ENCODE data around the gene ZNF597. TPM values are rescaled to one million over a fixed set of nuclear protein-coding genes. Genes with fewer than 3 reads are reported as not detected.

ZNF597 gene
- total RNA-seq, 2 donors from 2014 or later = 2.0 to 3.1 TPM

DNA sequence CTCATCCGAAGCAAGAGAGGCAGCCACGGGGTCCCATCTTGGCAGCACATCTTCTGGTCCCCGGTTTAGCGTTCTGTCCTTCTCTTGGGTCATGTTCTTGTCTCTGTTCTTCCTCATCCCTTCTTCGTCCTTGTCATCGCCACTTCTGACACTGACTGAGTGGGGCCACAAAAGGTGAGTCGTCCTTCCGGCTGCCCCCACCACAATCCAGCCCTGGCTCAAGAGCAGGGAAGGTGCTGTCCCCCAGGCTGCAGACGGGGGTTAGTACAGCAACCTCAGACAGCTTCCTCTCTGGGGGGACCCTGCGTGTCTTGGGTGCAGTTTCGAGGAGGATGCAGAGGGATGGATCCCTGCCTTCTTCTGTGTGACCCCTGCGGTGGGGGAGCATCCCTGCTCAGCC, 22.0 kb upstream of the ZNF597 start:
- ATAC-seq (peak in 1 of 2 donors; percentile 45), DNase-seq (ENCODE audit: low spot score in 2 of 2) (no peak)
- H3K27ac Mint-ChIP-seq = no peak overlapping the region
- no peaks in the 10 kb centered on the region for H3K9me3 Mint-ChIP-seq
- peaks cover 4% of the 10 kb centered on the region in 2 donors for H3K36me3 Mint-ChIP-seq

DNA sequence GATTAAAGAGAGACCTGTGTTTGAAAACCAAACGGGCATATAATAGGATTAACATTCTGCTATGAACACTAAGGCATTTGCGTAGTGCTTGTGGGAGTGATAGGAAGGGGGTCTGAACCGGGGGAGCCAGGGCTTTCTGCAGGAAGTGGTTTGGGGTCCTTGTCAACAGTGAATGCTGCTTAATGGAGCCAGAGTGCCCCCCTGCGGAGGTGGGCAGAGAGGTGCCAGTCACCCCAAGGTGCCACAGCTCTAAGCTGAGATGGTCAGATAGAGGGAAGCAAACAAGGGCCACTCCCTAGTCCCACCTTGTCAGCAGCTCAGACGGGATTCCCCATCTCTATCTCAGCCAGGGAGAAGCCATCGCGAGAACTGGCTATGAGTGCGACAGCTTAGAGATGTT, 17.8 kb upstream of the ZNF597 start:
- ATAC-seq (no peak), DNase-seq (ENCODE audit: low spot score in 2 of 2) (no peak)
- no peaks in the 10 kb centered on the region for H3K9me3 Mint-ChIP-seq
- H3K36me3 Mint-ChIP-seq = peaks cover 4 to 6% of the 10 kb centered on the region in 2 donors
- H3K27ac Mint-ChIP-seq = peak overlapping the region in 1 of 2 donors; percentile 36

DNA sequence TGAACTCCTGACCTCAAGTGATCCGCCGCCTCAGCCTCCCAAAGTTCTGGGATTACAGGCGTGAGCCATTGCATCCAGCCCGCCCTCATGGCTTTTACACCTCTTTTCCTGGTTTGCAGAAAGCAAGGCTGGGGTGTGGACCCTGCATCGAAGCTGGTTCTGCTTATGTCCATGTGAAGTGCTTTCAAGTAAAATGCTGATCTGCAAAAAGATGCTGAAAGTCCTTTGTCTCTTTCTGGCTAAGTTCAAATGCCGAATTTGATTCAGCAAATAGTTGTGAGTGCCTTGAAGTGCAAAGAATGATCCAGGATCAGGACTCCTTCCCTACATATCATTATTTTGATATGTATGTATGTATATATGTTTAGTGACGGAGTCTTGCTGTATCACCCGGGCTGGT, 17.3 kb upstream of the ZNF597 start:
- ATAC-seq = no peak
- no peaks in the 10 kb centered on the region for H3K9me3 Mint-ChIP-seq
- H3K36me3 Mint-ChIP-seq = peaks cover 6 to 7% of the 10 kb centered on the region in 2 donors
- DNase-seq (ENCODE audit: low spot score in 2 of 2) = no peak
- no peak overlapping the region for H3K27ac Mint-ChIP-seq

DNA sequence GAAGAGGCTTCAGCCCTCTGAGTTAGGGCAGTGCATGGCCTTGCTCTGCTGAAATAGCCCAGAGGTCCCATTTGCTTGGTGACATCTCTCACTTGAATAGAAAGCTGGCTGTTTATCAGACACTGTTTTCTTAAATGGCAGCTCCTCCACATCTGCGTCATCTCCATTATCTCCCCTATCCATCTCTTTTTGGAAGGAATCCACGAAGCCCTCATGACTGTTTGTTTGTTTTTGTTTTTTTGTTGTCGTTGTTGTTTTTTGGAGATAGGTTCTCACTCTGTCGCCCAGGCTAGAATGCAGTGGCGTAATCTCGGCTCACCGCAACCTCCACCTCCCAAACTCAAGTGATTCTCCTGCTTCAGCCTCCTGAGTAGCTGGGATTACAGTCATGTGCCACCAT, 16.8 kb upstream of the ZNF597 start:
- H3K27ac Mint-ChIP-seq = no peak overlapping the region
- H3K36me3 Mint-ChIP-seq = peaks cover 6 to 7% of the 10 kb centered on the region in 2 donors
- no peaks in the 10 kb centered on the region for H3K9me3 Mint-ChIP-seq
- no peak for DNase-seq (ENCODE audit: low spot score in 2 of 2)
- no peak for ATAC-seq

DNA sequence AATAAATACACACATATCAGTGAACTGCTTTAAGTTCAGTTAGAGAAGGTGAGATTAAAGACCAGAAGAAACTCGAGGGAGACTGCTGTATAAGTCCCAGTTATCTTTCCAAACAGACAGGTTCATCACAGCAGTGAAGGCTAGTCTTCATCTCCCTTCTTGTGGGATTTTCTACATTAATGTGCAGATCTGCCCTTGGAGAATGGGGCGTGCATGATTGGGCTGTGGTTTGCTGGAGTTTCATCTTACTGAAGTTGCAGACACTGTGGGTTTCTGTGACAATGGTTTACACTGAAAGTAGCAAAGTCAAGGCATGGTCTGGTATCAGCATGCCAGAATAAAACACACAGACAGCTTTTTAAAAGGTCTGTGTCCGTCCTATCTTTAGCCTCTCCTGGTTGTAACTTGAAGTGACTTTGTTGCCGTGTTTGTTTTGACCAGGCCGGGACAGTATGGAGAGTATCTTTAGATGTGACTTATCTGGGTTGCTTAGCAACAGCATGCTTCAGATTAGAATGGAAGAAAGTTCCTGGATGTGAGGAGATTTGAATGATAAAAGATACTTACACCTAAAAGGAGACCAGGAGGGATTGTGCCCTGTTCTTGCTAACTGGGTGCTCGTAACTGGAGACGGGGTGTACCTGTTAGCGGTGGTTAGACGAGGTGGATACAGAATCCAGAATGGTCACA, 16.2 kb upstream of the ZNF597 start:
- DNase-seq (ENCODE audit: low spot score in 2 of 2) = peak in 1 of 2 donors; percentile 33
- H3K9me3 Mint-ChIP-seq = no peaks in the 10 kb centered on the region
- peak overlapping the region; percentile 86 to 90 for H3K27ac Mint-ChIP-seq
- H3K36me3 Mint-ChIP-seq = peaks cover 6 to 7% of the 10 kb centered on the region in 2 donors
- peak; percentile 19 to 45 for ATAC-seq

DNA sequence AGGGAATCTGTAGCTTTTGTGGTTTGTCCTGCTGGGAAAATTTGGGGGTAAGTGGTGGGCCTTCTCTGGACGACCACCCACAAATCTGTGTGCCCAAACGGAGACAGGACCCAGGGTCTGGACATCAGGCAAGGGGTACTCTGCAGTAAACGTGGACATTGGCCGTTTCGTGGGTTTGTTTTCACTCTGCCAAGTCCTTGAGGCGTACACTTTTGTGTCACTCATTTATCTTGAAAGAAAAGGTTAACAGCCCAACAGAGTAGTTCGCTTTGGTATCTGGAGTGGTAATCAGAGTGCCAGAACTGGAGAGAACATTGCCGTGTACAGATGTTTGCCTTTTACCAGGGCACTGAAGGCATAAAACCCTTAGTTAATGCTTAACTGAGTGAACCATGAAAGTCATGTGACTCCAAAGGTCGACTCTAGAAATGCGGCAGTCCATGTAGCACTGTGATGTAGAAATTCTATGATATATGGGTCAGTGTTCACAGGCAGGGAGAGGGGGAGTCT, 15.6 kb upstream of the ZNF597 start:
- no peak for DNase-seq (ENCODE audit: low spot score in 2 of 2)
- H3K36me3 Mint-ChIP-seq = peaks cover 6 to 7% of the 10 kb centered on the region in 2 donors
- ATAC-seq = no peak
- H3K27ac Mint-ChIP-seq = peak overlapping the region; percentile 86 to 90
- no peaks in the 10 kb centered on the region for H3K9me3 Mint-ChIP-seq

DNA sequence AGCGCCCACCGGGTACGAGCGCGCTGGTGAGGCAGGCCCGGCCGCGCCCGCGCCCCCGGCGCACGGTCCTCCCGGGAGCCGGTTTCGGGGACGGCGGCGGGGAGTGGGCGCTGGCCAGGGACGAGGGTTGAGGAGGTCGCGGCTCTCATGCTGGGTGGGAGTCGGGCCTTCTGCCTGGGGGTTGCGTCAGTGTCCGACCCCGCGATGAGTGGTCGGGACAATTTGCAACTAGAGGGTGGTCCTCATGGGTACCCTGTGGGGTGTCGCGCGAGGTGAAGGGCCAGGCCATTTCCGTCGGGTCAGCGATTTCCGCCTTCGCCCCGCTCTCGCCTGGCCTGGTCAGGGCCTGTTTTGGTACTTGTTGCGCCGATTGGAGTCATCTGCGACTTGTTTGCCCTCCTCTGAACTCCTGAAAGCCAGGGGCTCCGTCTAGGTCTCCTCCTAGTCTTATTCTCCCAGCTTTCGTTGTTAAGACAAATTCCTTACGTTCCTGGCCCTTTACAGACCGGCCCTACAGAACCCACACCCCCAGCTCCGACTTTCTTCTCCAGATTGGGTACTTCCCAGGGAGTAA, 15.1 kb upstream of the ZNF597 start:
- DNase-seq (ENCODE audit: low spot score in 2 of 2) (peak in 1 of 2 donors; percentile 63), ATAC-seq (peak in 1 of 2 donors; percentile 11)
- Mint-ChIP-seq H3K27ac (peak overlapping the region; percentile 86 to 90), H3K36me3 (peaks cover 6 to 7% of the 10 kb centered on the region in 2 donors), H3K9me3 (no peaks in the 10 kb centered on the region)

DNA sequence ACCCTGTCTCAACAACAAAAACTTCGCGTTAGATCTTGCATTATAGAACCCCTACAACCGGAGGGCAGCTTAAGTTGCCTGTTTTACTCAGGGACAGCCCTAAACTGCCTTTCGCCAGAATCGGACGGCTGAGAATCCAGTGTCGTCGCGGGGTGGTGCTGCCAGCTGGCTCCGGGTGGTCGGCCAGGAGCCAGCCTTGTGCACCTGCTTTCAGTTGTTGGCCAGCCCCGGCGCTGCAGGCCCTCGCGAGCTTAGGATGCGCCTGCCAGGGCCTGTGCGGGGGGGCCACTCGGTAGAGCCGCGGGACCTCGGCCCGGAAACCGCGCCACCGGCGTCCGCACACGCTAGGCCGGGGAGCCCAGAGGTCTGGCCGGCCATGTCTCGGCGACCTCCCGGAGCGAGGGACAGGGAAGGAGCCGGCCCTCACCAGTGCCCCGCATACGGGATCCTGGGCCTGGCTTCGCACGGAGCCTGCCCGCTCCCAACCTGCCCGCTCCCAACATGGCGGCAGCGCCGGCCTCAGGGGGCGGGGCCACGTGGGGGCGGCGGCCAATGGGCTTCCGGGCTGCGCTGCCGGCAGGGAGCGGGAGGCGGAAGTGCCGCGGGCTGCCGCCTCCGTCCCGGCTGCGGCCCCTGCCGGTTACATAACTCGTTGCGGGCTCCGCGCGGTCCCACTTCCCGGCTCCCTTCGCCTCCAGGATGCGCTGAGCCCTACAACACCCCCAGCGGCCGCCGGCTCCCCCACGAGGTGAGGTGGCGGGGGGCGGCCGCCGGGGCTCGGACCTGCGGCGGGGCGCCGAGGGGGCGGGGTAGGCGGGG, 14.3 kb upstream of the ZNF597 start:
- ATAC-seq (peak; percentile 91 to 93), DNase-seq (ENCODE audit: low spot score in 2 of 2) (peak; percentile 90 to 91)
- Mint-ChIP-seq H3K9me3 (no peaks in the 10 kb centered on the region), H3K36me3 (peaks cover 6 to 7% of the 10 kb centered on the region in 2 donors), H3K27ac (peak overlapping the region; percentile 89 to 92)

DNA sequence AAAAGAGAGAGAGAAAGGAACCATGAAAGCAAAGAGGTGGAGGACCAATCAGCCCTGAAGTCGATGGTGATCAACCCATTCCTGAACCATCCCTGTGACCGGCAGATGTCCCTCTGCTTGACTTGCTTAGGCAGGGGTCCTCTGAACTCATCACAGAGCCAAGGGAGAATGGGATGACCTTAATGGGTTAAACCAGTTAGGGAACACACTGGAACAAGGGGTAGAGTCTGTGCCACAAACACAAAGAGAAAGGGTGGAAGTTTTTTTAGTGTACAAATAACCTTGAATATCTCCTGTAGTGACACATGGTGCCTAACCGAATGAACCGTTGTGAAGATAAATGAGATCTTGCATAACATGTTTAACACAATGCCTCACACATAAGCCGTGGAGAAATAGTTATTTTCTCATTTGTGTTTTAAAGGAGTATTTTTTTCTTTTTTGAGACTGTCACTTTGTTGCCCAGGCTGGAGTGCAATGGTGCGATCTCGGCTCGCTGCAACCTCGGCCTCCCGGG, 11.4 kb upstream of the ZNF597 start:
- H3K9me3 Mint-ChIP-seq = no peaks in the 10 kb centered on the region
- ATAC-seq = no peak
- peaks cover 6 to 23% of the 10 kb centered on the region in 2 donors for H3K36me3 Mint-ChIP-seq
- no peak overlapping the region for H3K27ac Mint-ChIP-seq
- DNase-seq (ENCODE audit: low spot score in 2 of 2) = no peak

DNA sequence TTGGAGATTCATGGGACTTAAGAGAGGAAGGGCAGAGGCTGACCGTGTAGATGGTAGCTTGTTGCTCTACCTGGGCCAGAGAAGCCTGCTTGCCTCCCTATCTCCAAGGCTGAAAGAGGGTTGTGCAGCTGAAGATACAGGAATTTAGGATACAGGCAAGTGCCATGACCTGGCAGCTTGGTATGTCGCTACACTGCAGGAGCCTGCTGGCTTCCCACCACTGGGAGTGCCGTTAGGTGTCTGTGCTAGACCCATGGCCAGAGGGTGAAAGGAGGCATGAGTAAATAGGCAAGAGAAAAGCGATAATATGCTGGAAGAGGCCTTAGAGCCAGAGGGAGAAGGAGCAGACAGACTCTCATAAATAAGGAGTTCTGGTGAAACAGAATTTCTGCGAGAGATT, 10.8 kb upstream of the ZNF597 start:
- no peak for DNase-seq (ENCODE audit: low spot score in 2 of 2)
- H3K9me3 Mint-ChIP-seq = no peaks in the 10 kb centered on the region
- H3K27ac Mint-ChIP-seq = peak overlapping the region; percentile 11 to 48
- H3K36me3 Mint-ChIP-seq = peaks cover 6 to 24% of the 10 kb centered on the region in 2 donors
- ATAC-seq = no peak

DNA sequence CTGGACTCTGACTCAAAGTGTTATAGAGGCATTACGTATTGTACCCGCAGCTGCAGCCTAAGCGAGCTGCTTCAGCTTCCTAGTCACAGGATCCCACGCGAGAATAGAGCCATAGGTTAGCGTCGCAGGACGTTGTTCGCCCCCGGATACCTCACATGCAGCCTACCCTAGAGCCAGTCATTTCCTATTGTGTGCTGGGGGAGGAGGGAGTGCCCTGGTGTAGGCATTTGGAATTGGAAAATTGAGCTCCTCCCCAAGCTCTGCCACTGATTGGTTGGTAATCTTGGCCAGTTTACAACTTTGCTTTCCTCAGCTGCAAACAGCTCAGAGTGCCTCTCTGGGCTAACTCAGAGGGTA, 706 bp upstream of the ZNF597 start:
- DNase-seq (ENCODE audit: low spot score in 2 of 2) (peak in 1 of 2 donors; percentile 59), ATAC-seq (peak; percentile 73 to 78)
- Mint-ChIP-seq H3K27ac (peak overlapping the region; percentile 90 to 97), H3K9me3 (peaks cover 5% of the 10 kb centered on the region in 2 donors), H3K36me3 (peaks cover 16 to 42% of the 10 kb centered on the region in 2 donors)

DNA sequence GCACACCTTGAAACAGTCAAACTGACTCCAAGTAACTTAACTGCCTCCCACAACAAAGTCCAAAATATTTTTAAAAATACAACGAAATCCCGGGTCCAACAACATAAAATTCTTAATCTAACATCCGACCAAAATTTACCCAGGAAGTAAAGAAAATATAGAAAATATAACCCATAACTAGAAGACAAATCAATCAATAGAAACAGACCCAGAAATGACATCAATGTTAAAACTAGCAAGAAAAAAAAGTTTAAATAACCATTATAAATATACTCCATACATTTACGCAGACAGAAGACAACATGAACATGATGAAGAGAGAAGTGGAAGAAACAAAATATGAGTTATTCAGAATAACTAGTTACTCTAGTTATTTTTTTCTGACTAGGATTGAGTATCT, 3.7 kb downstream of the ZNF597 start:
- H3K9me3 Mint-ChIP-seq = peaks cover 5% of the 10 kb centered on the region in 2 donors
- peaks cover 21 to 53% of the 10 kb centered on the region in 2 donors for H3K36me3 Mint-ChIP-seq
- H3K27ac Mint-ChIP-seq = no peak overlapping the region
- DNase-seq (ENCODE audit: low spot score in 2 of 2) = no peak
- no peak for ATAC-seq

DNA sequence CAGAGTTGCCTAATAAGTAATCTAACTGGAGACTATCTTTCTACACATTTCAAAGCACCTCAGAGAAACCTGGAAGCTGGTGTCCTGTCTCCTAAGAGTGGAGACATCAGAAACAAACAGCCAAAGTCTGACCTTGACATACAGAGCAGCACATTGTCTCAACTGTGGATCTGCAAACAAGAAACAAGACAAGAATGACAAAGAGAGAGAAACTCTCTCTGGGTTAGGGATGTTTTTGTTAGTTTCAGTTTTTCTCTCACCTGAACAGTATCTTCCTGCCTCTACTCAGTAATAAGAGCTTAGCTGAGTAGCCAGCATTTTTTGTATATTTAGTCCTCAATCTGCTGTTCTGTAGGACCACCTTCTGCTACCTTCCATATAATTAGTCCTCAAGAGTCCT, 8.9 kb downstream of the ZNF597 start:
- Mint-ChIP-seq H3K27ac (peak overlapping the region in 1 of 2 donors; percentile 15), H3K36me3 (peaks cover 22 to 34% of the 10 kb centered on the region in 2 donors), H3K9me3 (peaks cover 4% of the 10 kb centered on the region in 2 donors)
- no peak for ATAC-seq
- no peak for DNase-seq (ENCODE audit: low spot score in 2 of 2)

DNA sequence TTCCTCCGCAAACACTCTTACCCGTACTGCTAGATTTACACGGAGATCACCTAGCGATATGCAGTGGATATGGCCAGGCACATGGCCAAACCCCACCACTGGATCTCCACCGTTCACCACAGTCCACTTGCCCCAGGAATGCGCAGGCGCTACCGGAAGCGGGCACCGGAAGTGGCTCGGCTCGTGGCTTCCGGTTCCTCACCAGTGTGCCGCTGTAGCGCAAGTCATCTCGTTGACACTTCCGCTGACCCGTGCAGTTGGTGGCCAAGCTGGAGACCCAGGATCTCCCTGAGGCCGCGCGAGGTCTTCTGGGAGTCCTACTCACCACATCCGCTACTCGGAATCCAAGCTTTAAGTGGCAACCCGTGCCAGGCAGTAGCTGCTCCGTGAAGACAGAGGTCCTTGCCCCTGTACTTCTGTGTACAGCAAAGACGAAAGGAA, 11.5 kb downstream of the ZNF597 start:
- peak; percentile 51 to 81 for DNase-seq (ENCODE audit: low spot score in 2 of 2)
- Mint-ChIP-seq H3K27ac (peak overlapping the region in 1 of 2 donors; percentile 73), H3K9me3 (peaks cover 4% of the 10 kb centered on the region in 2 donors), H3K36me3 (peaks cover 17 to 19% of the 10 kb centered on the region in 2 donors)
- peak; percentile 96 to 99 for ATAC-seq

DNA sequence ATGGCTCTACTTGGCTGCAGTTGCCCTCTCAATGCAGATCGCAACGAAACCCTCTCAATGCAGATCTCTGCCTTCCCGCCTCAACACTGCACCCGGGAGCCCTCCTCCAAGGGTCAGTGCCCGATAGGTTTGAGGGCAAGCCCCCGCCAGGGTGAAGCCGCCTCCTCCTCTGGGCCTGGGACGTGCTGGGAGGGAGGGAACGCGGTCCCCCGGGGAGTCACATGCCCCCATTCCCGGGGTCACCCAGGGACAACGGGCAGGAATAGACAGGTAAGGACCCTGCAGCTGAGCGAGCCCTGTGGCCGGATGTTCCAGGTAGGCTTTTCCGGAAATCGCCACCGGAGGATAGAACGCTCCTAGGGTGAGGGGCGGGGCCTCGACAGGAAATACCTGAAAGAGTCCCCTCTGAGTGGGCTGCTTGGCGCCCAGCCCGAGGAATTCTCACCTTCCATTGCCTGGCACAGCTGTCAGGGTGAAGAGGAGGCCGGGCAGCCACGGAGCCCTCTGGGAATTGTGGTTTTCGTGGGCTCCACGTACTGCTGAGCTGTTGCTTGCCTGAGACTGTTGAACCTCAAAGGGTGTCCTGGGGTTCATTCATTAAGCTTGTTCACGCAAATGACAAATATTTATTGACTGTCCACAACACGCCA, 29.4 kb downstream of the ZNF597 start:
- Mint-ChIP-seq H3K27ac (no peak overlapping the region), H3K36me3 (peaks cover 41 to 67% of the 10 kb centered on the region in 2 donors), H3K9me3 (peaks cover 25 to 36% of the 10 kb centered on the region in 2 donors)
- ATAC-seq = no peak
- no peak for DNase-seq (ENCODE audit: low spot score in 2 of 2)

DNA sequence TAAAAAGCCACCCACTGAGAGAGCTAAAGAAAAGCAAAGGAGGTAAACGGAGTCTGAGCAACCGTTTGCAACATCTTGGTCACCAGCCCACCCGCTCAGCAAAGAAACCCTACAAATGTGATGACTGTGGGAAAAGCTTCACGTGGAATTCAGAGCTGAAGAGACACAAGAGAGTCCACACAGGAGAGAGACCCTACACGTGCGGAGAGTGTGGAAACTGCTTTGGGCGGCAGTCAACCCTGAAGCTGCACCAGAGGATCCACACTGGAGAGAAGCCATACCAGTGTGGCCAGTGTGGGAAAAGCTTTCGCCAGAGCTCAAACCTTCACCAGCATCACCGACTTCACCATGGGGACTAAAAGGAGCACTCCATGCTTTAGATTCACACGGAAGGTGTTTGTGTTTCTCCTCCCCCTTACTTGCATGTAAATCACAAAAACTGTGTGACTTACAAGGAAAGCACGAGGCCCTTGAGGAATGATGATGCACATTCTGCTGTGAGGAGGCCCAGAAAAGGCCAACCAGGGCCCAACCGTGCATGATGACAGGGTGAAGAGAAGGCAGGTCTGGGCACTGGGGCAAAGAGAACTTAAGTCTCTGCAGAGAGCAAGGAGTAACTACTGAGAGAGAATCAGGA, 34.6 kb downstream of the ZNF597 start:
- Mint-ChIP-seq H3K9me3 (peaks cover 40 to 47% of the 10 kb centered on the region in 2 donors), H3K36me3 (peaks cover 77 to 88% of the 10 kb centered on the region in 2 donors), H3K27ac (no peak overlapping the region)
- DNase-seq (ENCODE audit: low spot score in 2 of 2) = no peak
- ATAC-seq = no peak

Measured in activated naive CD4-positive, alpha-beta T cell treated with anti-CD3 and anti-CD28 coated beads, Interleukin-2, amount 50 U/mL, for 72 hours (primary cell).